ENCODE data around the gene MYL6B.

MYL6B gene

DNA sequence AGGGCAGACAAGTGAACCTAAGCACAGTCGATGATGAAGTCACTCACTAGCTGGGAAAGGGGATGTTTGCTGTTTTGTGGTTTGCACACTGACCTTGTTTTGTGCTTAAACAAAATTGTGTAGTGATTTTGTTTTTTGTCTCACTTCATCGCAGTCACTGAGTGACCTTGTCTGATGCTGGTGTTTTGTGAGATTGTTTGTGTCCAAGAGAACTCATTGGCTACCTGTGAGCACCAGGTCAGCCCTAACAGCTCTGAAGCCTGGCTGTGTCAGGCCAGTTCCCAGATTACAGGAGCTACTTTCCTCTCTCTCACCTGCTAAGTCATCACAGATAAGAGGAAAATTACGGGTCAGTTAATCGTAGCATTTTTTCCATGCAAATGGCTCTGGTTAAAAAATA is 28.3 kb upstream of the MYL6B start:
- no peak for DNase-seq

- no peak for DNase-seq
Measured at GRCh38 chr12:56126732-56127239, 25.6 kb upstream of the MYL6B start.

- no peak for DNase-seq
Measured at GRCh38 chr12:56127485-56127887, 24.9 kb upstream of the MYL6B start.

DNA sequence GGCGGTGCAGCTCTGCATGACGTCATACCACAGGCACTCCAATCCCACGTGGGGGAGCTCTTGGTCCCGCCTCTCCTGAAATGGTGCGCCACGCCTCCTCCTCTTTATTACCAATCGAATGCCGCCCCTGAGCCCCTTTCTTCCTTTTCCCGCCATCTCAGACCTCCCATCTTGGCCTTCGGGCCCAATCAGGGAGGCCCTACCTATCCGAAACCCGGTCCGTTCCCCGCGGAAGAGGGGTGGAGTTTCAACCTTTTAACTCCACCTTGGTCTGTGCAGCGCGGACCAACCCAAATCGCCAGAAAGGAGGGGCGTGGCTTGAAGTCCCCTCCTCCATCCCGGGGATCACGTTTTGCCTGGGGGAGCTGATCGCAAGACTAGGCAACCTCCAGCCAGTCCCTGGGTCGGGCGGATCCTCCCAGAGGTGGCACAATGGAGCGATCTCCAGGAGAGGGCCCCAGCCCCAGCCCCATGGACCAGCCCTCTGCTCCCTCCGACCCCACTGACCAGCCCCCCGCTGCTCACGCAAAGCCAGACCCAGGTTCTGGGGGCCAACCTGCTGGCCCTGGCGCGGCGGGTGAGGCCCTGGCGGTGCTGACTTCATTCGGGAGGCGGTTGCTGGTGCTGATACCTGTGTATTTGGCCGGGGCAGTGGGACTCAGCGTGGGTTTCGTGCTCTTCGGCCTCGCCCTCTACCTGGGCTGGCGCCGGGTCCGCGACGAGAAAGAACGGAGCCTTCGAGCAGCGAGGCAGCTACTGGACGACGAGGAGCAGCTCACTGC is 24.3 kb upstream of the MYL6B start, which contains the start of gene ESYT1:
Gene ESYT1 (plus strand): TSS at position 380 of the 782 bp plus-strand sequence. CDS start 53 bp downstream, at position 433.
- DNase-seq: peak; percentile 99

DNA sequence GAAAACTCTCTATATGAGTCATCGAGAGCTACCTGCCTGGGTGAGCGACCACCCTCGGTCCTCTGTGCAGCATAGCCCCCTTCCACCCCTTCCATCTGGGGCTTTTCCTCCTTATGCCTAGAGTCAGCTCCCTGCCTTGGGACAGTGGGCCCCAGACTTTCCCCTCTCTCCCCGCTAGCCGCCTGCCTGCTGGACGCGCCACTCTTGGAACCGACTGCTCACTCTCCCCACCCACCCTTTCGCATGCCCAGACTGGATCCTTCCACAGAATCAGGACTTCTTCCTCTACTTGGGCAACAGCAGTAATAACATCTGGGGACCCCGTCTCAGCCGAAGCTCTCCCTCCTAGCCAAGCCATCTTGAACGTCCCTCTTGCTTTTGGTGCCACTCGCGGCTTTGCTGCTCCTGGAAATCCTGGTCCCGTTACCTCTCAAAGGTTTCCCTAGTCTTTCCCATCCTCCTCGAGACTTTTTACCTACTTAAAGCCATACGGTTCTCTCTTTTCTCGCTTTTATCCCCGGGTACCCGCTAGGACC is 23.6 kb upstream of the MYL6B start:
- DNase-seq: peak in 1 of 2 experiments; percentile 51

GRCh38 chr12:56129206-56129941 is 23.0 kb upstream of the MYL6B start:
- DNase-seq: peak in 1 of 2 experiments; percentile 64

GRCh38 chr12:56129942-56130495 is 22.4 kb upstream of the MYL6B start:
- no peak for DNase-seq

DNA sequence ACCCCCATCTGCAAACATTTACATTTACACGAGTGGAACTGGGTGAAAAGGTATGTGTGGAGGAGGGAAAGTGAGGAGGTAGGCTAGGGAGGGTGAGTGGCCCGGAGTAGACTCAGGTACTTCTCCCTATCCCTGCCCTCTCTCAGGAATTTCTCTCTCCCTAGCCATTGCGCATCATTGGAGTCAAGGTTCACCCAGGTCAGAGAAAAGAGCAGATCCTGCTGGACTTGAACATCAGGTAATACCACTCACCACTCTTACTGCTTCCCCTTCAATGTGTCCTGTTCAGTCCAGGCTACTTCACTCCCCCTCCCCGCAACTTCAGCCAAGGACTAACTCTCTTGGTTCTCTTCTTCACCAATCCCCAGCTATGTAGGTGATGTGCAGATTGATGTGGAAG is 21.5 kb upstream of the MYL6B start:
- no peak for DNase-seq

DNA sequence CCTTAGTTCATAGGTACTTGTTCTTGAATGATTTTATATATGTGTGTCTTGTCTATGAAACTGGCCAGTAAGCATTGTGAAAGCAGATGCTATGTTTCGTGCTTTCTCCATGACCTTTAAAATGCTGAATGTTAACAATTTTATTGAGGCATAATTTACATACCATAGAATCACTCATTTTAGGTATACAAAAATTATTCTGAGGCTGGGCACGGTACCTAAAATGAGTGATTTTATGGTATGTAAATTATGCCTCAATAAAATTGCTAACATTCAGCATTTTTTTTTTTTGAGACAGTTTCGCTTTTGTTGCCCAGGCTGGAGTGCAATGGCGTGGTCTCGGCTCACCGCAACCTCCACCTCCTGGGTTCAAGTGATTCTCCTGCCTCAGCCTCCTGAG is 17.5 kb upstream of the MYL6B start:
- DNase-seq: no peak

DNA sequence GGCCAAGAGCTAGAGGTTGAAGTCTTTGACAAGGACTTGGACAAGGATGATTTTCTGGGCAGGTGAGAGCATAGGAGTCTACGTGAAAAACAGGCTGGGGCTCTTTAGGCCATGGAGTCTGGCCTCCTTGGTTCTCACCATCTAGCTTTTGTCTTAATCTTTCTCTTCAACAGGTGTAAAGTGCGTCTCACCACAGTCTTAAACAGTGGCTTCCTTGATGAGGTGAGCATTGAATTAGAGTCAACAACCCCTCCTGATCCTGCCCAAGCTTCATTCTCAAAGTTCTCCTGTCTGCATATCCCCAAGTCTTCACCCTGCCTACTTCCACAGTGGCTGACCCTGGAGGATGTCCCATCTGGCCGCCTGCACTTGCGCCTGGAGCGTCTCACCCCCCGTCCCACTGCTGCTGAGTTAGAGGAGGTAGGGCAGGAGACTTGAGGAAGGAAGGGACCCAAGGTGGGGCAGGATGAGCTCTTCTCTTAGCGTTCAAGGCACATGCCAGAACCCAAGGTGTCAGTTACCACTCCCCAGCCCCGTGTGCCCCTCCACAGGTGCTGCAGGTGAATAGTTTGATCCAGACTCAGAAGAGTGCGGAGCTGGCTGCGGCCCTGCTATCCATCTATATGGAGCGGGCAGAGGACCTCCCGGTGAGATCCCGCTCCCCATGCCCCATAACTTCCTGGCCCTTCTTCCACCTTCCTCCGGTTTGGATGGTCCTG is 14.4 kb upstream of the MYL6B start:
- DNase-seq: no peak

DNA sequence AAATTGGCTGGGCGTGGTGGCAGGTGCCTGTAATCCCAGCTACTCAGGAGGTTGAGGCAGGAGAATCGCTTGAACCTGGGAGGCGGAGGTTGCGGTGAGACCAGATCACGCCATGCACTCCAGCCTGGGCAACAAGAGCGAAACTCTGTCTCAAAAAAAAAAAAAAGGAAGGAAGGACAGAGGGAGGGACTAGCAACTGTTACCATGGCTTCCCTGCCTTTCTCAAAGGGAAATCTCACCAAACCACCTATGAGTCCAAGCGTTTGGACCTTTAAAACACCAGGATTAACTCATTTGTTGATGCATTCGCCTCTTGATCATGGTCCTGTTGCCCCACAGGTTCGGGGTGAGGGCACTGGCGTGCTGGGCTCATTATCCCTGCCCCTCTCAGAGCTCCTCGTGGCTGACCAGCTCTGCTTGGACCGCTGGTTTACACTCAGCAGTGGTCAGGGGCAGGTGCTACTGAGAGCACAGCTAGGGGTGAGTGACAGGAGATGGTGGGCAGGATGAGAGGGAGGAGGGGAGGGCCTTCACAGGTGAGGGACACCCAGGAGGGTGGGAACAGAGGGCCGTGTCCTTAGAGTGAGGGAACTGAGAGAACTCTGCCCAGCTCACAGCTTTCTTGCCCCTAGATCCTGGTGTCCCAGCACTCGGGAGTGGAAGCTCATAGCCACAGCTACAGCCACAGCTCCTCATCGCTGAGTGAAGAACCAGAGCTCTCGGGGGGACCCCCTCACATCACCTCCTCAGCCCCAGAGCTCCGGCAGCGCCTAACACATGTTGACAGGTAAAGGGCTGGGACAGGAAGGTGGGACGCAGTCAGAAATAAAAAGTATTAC is 10.2 kb upstream of the MYL6B start:
- no peak for DNase-seq

- DNase-seq: no peak
Measured at GRCh38 chr12:56143217-56143616, 9.2 kb upstream of the MYL6B start.

DNA sequence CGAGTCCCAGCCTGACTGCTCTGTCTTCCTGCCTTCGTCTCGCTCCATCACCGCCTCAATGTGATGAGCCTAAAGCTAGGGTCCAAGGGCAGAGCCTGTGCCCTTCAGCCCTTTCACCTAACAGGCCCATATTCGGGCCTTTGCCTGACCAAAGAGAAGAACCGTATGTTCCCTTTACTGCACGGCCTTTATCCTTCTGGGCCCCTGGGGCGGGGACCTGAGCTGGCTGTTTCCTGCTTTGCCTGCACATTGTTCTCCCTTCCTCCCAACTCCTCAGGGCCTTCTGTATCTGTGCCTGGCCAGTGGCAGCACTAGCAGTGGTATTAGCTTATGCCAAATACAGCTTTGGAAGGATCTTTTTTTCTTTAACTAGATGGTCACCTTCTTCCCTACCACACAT is 8.5 kb upstream of the MYL6B start:
- no peak for DNase-seq

DNA sequence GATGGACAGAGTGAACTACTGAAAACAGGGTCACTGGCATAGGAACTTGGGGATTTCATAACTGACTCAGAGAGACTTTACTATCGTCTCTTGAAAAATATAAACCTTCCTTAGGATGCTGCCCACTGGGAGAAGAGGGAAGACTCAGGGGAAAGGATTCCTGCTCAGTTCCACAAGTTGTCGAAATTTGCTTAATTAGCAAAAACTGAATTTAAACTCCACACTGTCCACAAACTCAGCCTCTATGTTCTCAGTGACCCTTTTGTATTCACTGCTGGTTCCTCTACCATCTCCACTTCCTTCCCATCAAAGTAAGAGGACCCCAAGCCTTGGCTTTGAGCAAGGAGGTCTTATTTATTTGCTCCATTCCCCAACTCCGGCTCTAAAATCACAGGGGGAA is 7.2 kb upstream of the MYL6B start:
- DNase-seq: no peak

DNA sequence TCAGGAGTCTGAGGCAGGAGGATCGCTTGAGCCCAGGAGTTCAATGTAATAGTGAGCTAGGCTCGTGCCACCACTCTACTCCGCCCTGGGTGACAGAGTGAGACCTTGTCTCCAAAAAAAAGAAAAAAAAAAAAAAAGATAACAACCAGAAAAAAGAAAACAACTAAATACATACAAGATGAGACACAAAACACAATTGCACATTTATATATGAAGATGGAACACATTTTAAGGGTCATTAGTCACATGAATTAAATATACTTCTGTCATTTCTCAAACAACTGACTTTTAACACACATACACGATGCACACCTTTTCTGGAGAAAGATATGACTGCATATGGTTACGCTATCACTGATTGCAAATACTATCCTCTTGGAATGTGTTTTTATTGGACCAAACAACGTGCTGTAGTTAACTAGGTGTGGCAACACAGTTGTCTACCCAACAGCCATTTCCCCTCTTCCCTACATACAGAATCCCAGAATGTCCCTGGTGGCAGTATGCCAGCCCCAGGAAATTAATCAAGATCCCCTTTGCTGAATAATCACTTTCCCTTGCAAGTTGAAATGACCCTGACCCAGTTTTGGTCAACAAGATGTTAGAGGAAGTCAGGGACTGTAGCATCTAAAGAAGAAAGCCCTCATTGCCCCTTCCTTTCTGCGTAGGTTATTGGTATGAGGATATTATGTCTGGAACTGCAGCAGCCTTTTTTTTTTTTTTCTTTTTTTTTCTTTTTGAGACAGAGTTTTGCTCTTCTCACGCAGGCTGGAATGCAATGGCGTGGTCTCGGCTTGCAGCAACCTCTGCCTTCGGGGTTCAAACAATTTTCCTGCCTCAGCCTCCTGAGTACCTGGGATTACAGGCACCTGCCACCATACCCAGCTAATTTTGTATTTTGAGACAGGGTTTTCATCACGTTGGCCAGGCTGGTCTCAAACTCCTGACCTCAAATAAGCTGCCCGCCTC is 5.6 kb upstream of the MYL6B start:
- no peak for DNase-seq

DNA sequence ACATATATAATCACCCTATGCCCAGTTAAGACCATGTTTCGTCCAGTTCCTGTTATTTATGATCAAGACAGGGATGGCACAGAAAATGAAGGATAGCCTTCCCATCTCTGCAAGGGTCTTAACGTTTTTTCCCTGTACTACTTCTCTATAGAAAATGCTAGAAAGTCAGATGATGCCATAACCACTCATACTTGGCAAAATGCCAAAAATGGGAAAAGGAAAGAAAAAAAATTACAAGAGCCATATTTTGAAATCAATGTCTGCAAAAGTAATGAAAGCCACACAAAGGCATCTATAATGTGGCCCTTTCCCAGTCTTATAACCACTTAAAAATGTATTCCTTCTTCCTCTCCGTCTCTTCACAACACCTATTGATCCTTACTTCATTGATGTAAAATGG is 1.8 kb upstream of the MYL6B start:
- DNase-seq: no peak

GRCh38 chr12:56151672-56152131 is 685 bp upstream of the MYL6B start:
- peak; percentile 56 to 77 for DNase-seq

GRCh38 chr12:56152756-56153677 is 630 bp downstream of the MYL6B start:
- DNase-seq: no peak

GRCh38 chr12:56153678-56154065 is 1.3 kb downstream of the MYL6B start:
- DNase-seq: no peak

Measured in NCI-H526 (cell line).